Ishikawa (cell line): ENCODE measurements around the gene TMEM62.

ENCODE experiments used
- CEBPB ChIP-seq: IDR thresholded peaks from 2 replicates; pipeline ENCODE4 v1.6.1; 2012
- CREB1 ChIP-seq: IDR thresholded peaks from 2 replicates; pipeline ENCODE4 v1.6.1; 2012; ENCODE audit warnings: low read depth
- EGR1 ChIP-seq: IDR thresholded peaks from 2 replicates; pipeline ENCODE4 v1.6.1; 2012
- EP300 ChIP-seq: IDR thresholded peaks from 2 replicates; pipeline ENCODE4 v1.6.1; 2012; ENCODE audit warnings: borderline replicate concordance
- FOXM1 ChIP-seq: IDR thresholded peaks from 2 replicates; pipeline ENCODE4 v1.6.1; 2012; ENCODE audit warnings: low read depth, borderline replicate concordance
- MAX ChIP-seq: IDR thresholded peaks from 2 replicates; pipeline ENCODE4 v1.6.1; 2012
- NFIC ChIP-seq: IDR thresholded peaks from 2 replicates; pipeline ENCODE4 v1.6.1; 2012
- RAD21 ChIP-seq: IDR thresholded peaks from 2 replicates; pipeline ENCODE4 v1.6.1; 2012; ENCODE audit warnings: low read depth
- REST ChIP-seq: IDR thresholded peaks from 2 replicates; pipeline ENCODE4 v1.6.1; 2012; ENCODE audit warnings: low read depth, mild to moderate bottlenecking
- TAF1 ChIP-seq: IDR thresholded peaks from 2 replicates; pipeline ENCODE4 v1.6.1; 2012; ENCODE audit warnings: low read depth, mild to moderate bottlenecking
- TCF12 ChIP-seq: IDR thresholded peaks from 2 replicates; pipeline ENCODE4 v1.6.1; 2012; ENCODE audit warnings: low read depth
- TEAD4 ChIP-seq: IDR thresholded peaks from 2 replicates; pipeline ENCODE4 v1.6.1; 2012
- USF1 ChIP-seq: IDR thresholded peaks from 2 replicates; pipeline ENCODE4 v1.6.1; 2012
- YY1 ChIP-seq: IDR thresholded peaks from 2 replicates; pipeline ENCODE4 v1.6.1; 2012; ENCODE audit warnings: low read depth
- ZBTB7A ChIP-seq: IDR thresholded peaks from 2 replicates; pipeline ENCODE4 v1.6.1; 2012; ENCODE audit warnings: low read depth

TMEM62 gene

GRCh38 chr15:43151688-43152087 lies 18.3 kb downstream of the TMEM62 start:
- TF ChIP-seq TCF12, result no peak

GRCh38 chr15:43153269-43153668 lies 19.9 kb downstream of the TMEM62 start:
- TF ChIP-seq YY1, result no peak
- TF ChIP-seq NFIC, result no peak
- TF ChIP-seq TCF12, result no peak
- TF ChIP-seq REST, result no peak
- no peak for TF ChIP-seq MAX
- no peak for TF ChIP-seq EP300
- no peak for TF ChIP-seq CREB1
- TF ChIP-seq TEAD4, result no peak
- TF ChIP-seq ZBTB7A, result no peak
- no peak for TF ChIP-seq RAD21
- no peak for TF ChIP-seq CEBPB
- no peak for TF ChIP-seq USF1
- TF ChIP-seq EGR1, result no peak
- TF ChIP-seq TAF1, result no peak
- TF ChIP-seq FOXM1, result no peak

- TF ChIP-seq EGR1 (no peak), RAD21 (no peak), ZBTB7A (no peak), REST (no peak), TAF1 (no peak), YY1 (no peak), TEAD4 (no peak), CREB1 (no peak), USF1 (no peak), EP300 (no peak), TCF12 (no peak), MAX (no peak), NFIC (no peak), FOXM1 (no peak), CEBPB (no peak)
Observed at GRCh38 chr15:43165801-43166325, 32.5 kb downstream of the TMEM62 start.

- no peak for TF ChIP-seq EGR1
- no peak for TF ChIP-seq EP300
- TF ChIP-seq TCF12, result no peak
- TF ChIP-seq TEAD4, result no peak
Observed at GRCh38 chr15:43168192-43169107, 35.1 kb downstream of the TMEM62 start.

GRCh38 chr15:43169888-43170287 lies 36.5 kb downstream of the TMEM62 start:
- TF ChIP-seq TAF1, result no peak
- no peak for TF ChIP-seq CREB1

GRCh38 chr15:43183270-43183669 lies 49.9 kb downstream of the TMEM62 start:
- TF ChIP-seq REST (no peak), ZBTB7A (no peak), MAX (no peak), TAF1 (no peak), FOXM1 (no peak), EGR1 (no peak), NFIC (no peak)
